ENCODE results near the gene CLOCK. TPM values are rescaled to one million over a fixed set of nuclear protein-coding genes. Genes with fewer than 3 reads are reported as not detected.

CLOCK gene
- total and polyA plus RNA-seq, 10 of the 15 experiments (the other 5 are each of a cell fraction or from before 2014, with no cell fraction given) = 2.8 to 11.7 (median 10.4) TPM

DNA sequence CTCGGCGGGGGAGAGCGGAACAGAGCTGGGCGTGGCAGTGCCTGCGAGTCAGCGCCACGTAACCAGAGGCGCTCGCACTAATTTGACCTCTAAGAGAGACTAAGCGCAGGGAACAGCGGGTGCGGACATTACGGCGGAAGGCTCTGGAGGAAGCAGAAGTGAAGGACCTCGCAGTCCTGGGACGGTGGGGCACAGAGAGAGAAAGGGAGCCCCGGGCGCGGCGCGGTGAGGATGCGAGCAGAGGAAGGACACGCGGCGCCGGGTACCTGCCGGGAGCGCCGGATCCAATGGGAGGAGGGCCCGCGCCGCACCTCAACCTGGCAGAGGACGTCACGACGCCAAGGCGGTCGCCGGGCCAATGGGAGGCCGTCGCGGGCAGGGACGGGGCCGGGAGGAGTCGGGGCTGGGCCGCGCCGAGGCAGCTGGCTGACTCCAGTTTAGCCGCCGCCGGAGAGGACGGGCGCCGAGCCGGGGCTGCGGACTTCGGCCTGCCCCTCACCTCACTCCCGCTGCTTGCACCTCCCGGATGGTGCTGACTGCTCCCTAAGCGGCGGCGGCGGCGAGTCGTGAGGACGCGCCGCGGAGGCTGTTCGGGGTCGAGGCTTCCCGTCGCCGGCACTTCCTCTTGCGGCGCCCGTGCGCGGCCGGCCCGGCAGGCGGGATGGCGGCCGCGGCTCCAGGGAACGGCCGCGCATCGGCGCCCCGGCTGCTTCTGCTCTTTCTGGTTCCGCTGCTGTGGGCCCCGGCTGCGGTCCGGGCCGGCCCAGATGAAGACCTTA is 151.0 kb downstream of the CLOCK start, which contains the start of gene TMEM165 (continued):
- TF ChIP-seq, protein P1, sequence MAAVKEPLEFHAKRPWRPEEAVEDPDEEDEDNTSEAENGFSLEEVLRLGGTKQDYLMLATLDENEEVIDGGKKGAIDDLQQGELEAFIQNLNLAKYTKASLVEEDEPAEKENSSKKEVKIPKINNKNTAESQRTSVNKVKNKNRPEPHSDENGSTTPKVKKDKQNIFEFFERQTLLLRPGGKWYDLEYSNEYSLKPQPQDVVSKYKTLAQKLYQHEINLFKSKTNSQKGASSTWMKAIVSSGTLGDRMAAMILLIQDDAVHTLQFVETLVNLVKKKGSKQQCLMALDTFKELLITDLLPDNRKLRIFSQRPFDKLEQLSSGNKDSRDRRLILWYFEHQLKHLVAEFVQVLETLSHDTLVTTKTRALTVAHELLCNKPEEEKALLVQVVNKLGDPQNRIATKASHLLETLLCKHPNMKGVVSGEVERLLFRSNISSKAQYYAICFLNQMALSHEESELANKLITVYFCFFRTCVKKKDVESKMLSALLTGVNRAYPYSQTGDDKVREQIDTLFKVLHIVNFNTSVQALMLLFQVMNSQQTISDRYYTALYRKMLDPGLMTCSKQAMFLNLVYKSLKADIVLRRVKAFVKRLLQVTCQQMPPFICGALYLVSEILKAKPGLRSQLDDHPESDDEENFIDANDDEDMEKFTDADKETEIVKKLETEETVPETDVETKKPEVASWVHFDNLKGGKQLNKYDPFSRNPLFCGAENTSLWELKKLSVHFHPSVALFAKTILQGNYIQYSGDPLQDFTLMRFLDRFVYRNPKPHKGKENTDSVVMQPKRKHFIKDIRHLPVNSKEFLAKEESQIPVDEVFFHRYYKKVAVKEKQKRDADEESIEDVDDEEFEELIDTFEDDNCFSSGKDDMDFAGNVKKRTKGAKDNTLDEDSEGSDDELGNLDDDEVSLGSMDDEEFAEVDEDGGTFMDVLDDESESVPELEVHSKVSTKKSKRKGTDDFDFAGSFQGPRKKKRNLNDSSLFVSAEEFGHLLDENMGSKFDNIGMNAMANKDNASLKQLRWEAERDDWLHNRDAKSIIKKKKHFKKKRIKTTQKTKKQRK (IDR thresholded peaks at IDR 0.05; ENCODE audit: low read depth, low read length) = no peak
- peak; percentile 92 for TF ChIP-seq LARP7 (IDR thresholded peaks at IDR 0.05)
- no peak for TF ChIP-seq EP300 (IDR thresholded peaks at IDR 0.05; ENCODE audit: borderline replicate concordance in 1 of 2, control insufficient read depth in 1 of 2, low read depth in 2 of 2, low read length in 2 of 2)
- TF ChIP-seq SP1 (IDR thresholded peaks at IDR 0.05; ENCODE audit: low read depth, low read length) = peak; percentile 18
- TF ChIP-seq BRCA1 (IDR thresholded peaks at IDR 0.05; ENCODE audit: low read depth, low read length) = no peak
- peak; percentile 81 for TF ChIP-seq DPF2 (IDR thresholded peaks at IDR 0.05)
- TF ChIP-seq SPI1 (IDR thresholded peaks at IDR 0.05; ENCODE audit: borderline replicate concordance, insufficient read depth, low read depth, low read length) = peak; percentile 75
- no peak for TF ChIP-seq NRF1 (conservative IDR thresholded peaks at IDR 0.05; ENCODE audit: low read depth, low read length)
- TF ChIP-seq WRNIP1 (IDR thresholded peaks at IDR 0.05; ENCODE audit: borderline replicate concordance, low read depth, low read length) = no peak
- TF ChIP-seq CREM (IDR thresholded peaks at IDR 0.05; ENCODE audit: low read depth) = peak; percentile 63
- TF ChIP-seq RCOR1 (conservative IDR thresholded peaks at IDR 0.05; ENCODE audit: low read depth, low read length) = no peak
- 0 out of 2 replicates have a peak, but pooled peaks have one; percentile 25 for TF ChIP-seq ZSCAN29 (IDR thresholded peaks at IDR 0.05)
- TF ChIP-seq HDAC2 (IDR thresholded peaks at IDR 0.05) = no peak
- peak; percentile 67 for TF ChIP-seq MXI1 (IDR thresholded peaks at IDR 0.05; ENCODE audit: low read depth, low read length)
- TF ChIP-seq NFYB (IDR thresholded peaks at IDR 0.05; ENCODE audit: insufficient read depth, low read depth, low read length) = peak; percentile 82
- peak; percentile 48; the same call in 1 of the 2 replicates for TF ChIP-seq ZNF207 (IDR thresholded peaks at IDR 0.05; ENCODE audit: borderline replicate concordance)
- TF ChIP-seq, protein P2, sequence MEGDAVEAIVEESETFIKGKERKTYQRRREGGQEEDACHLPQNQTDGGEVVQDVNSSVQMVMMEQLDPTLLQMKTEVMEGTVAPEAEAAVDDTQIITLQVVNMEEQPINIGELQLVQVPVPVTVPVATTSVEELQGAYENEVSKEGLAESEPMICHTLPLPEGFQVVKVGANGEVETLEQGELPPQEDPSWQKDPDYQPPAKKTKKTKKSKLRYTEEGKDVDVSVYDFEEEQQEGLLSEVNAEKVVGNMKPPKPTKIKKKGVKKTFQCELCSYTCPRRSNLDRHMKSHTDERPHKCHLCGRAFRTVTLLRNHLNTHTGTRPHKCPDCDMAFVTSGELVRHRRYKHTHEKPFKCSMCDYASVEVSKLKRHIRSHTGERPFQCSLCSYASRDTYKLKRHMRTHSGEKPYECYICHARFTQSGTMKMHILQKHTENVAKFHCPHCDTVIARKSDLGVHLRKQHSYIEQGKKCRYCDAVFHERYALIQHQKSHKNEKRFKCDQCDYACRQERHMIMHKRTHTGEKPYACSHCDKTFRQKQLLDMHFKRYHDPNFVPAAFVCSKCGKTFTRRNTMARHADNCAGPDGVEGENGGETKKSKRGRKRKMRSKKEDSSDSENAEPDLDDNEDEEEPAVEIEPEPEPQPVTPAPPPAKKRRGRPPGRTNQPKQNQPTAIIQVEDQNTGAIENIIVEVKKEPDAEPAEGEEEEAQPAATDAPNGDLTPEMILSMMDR (IDR thresholded peaks at IDR 0.05 in 2 of 3, conservative IDR thresholded peaks at IDR 0.05 in 1 of 3; ENCODE audit: control insufficient read depth in 2 of 3, extremely low read depth in 1 of 3, insufficient read depth in 1 of 3, low read depth in 3 of 3, low read length in 3 of 3) = no peak
- peak; percentile 56 for TF ChIP-seq MYC (IDR thresholded peaks at IDR 0.05; ENCODE audit: insufficient read depth, insufficient read length, insufficient replicate concordance, low read length, severe bottlenecking)
- no peak for TF ChIP-seq STAT1 (conservative IDR thresholded peaks at IDR 0.05)
- no peak for TF ChIP-seq ZNF622 (IDR thresholded peaks at IDR 0.05)
- TF ChIP-seq IKZF2 (IDR thresholded peaks at IDR 0.05) = peak; percentile 32 to 71; a peak in 3 of 4 replicates
- no peak for TF ChIP-seq JUNB (IDR thresholded peaks at IDR 0.05)
- TF ChIP-seq, protein P3, sequence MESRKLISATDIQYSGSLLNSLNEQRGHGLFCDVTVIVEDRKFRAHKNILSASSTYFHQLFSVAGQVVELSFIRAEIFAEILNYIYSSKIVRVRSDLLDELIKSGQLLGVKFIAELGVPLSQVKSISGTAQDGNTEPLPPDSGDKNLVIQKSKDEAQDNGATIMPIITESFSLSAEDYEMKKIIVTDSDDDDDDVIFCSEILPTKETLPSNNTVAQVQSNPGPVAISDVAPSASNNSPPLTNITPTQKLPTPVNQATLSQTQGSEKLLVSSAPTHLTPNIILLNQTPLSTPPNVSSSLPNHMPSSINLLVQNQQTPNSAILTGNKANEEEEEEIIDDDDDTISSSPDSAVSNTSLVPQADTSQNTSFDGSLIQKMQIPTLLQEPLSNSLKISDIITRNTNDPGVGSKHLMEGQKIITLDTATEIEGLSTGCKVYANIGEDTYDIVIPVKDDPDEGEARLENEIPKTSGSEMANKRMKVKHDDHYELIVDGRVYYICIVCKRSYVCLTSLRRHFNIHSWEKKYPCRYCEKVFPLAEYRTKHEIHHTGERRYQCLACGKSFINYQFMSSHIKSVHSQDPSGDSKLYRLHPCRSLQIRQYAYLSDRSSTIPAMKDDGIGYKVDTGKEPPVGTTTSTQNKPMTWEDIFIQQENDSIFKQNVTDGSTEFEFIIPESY (IDR thresholded peaks at IDR 0.05) = no peak
- peak; percentile 93 for TF ChIP-seq POLR2AphosphoS5 (IDR thresholded peaks at IDR 0.05; ENCODE audit: low read length)
- peak; percentile 70; the same call in 1 of the 2 replicates for TF ChIP-seq ESRRA (IDR thresholded peaks at IDR 0.05; ENCODE audit: low read length)
